GM23248 (cell line): ENCODE results near the gene PCSK5.

Experiments
- EZH2 ChIP-seq: fragments of 200-600 bp; sonication (generic); IDR thresholded peaks from 2 replicates; pipeline ENCODE4 v1.6.1; 2018; ENCODE audit warnings: antibody characterized with exemption, mild to moderate bottlenecking; ENCODE audit not compliant: insufficient read depth, poor library complexity, severe bottlenecking
- EZH2phosphoT487 ChIP-seq: fragments of 200-600 bp; sonication (generic); IDR thresholded peaks from 2 replicates; pipeline ENCODE4 v1.6.1; 2018; ENCODE audit warnings: antibody characterized with exemption, moderate library complexity, mild to moderate bottlenecking, low read depth; ENCODE audit not compliant: insufficient read depth

DNA sequence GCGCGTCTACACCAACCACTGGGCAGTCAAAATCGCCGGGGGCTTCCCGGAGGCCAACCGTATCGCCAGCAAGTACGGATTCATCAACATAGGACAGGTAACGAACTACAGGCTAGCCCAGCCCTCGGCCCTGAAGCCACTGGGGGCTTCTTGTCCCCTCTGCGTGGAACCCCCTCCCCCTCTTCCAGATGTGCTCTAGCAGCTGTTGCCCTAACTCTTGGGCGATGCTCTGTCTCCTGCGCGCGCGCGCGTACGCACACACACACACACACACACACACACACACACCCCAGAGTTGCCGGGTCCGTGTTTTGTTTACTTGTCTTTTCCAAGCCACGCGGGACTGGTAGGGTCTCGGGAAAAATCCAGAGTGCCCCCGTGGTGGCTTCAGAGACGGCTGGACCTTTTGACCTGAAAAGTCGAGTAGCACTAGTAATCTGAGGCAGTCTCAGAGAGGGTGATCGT, 836 bp downstream of the PCSK5 start:
- TF ChIP-seq EZH2phosphoT487 (no peak), EZH2 (no peak)
